Measurements from ENCODE around the gene HAGH.
"Not testable (repeated sequence)": the region's sequence is repeated elsewhere in the genome, so short reads cannot be mapped to it uniquely, and the experiment has no call there.

The HAGH gene

DNA sequence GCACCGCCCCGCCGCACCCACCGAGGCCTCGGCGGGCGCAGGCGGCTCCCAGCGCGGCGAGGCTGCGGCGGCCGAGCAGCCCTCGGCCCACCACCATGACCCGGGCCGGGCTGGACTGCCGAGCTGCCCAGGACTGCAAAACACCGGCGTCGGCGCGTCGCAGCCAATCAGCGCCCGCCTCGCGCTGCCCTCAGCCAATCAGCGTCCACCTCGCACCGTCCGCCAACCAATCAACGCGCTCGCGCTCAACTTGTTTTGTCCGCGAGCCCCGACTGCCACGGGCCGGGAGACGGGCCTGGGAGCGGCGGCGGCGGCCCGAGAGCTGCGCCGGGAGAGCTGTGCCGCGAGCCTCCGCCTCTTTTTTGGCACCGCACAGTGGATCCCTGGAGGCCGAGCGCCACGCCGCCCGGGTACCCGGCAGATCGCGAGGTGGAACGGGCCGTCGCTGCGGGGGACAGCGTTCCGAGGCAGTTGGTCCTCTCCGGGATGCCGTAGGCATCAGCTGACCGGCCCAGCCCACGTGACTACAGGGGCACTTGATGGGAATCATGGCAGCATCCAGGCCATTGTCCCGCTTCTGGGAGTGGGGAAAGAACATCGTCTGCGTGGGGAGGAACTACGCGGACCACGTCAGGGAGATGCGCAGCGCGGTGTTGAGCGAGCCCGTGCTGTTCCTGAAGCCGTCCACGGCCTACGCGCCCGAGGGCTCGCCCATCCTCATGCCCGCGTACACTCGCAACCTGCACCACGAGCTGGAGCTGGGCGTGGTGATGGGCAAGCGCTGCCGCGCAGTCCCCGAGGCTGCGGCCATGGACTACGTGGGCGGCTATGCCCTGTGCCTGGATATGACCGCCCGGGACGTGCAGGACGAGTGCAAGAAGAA, at the start of gene HAGH, which contains the start of gene FAHD1:
HAGH (minus strand) TSS at position 135 of the 883 bp plus-strand sequence; CDS start at position 97, 38 bp downstream.
FAHD1 (plus strand) TSS at position 516 of the 883 bp plus-strand sequence; CDS start at position 549, 33 bp downstream.
- DNase-seq, result peak; percentile 95

DNA sequence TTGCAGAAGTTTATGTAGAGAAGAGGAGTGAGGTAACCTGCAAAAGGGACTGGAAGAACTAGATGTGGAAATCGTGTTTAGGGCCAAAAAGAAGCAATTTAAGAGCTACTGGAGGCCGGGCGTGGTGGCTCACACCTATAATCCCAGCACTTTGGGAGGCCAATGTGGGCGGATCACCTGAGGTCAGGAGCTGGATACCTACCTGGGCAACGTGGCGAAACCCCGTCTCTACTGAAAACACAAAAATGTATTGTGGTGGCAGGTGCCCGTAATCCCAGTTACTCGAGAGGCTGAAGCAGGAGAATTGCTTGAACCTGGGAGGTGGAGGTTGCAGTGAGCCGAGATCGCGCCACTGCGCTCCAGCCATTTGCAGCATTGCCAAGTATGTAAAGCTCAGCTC, 49.4 kb upstream of the HAGH start:
- DNase-seq, result not testable (repeated sequence)

DNA sequence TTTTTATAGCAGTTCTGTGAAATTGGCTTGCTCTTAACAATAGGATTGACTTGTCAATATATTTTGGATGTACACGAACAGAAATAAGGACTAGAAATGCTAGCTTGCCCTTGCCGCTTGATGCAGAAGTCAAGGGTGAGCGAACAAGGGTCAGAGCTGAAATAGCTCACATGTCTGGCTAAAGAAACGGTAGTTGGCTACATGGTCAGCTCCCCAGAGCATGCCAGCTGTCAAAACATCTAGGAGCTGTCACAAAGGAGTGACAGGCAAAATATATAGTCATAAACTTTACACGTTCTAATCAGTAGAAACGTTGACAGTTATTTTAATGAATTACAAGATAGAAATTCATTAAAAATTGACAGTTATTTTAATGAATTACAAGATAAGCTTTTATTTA, 48.2 kb upstream of the HAGH start:
- no peak for DNase-seq

DNA sequence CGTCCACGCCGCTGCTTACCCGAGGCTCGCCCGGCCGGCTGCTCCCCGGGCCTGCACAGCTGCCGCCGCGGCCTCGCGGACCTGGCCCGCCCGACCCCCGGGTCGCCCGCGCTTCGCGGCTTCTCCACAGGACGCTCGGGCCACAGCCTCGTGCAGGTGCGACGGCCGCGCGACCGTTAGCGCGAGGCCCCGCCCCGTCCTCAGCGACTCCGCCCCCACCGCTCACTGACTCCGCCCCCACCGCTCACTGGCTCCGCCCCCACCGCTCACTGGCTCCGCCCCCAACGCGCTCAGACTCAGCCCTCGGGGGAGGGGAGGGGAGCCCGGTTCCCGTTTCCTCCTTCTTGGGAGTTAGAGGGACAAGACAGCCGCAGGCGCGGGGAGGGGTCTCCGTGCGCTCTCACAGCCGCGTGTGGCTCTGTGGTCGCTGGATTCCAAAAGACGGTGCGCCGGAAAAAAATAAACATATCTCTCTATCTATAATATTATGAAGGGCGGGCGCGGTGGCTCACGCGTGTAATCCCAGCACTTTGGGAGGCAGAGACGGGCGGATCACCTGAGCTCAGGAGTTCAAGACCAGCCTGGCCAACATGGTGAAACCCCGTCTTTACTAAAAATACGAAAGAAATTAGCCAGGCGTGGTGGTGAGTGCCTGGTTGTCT, 45.5 kb upstream of the HAGH start, which contains the start of gene MEIOB:
MEIOB (minus strand) TSS at position 191 of the 662 bp plus-strand sequence. CDS start 3,989 bp downstream, outside the sequence.
- peak; percentile 87 for DNase-seq

DNA sequence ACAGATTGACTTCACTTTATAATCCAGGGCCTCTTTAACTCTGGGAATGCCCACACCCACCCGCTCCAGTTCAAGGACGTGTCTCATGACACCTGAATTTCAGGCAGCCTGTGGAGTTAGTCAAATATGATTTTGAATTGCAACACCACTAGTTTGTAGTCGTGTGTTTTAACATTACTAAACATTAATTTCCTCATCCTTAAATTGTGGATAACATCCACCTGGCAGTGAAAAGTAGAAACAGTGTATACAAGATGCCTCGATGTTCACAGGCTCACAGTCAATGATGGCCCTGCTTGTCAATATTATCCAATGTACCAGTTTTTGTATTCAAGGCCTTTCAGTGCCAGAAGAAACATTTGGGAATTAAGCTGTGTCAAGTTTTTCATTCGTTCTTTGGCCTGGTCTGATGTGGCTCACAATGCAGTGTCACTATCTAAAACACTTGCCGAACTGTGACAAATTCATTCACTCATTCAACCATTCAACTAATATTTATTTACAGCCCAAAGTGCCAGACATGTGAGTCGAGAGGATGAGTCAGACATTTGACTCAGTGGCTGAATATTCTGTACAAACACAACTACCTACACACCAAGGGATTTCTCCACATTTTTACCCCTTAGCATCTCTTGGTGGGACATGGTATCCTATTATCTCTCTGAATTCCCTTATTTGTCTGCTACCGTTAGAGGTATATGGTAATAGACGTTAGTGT, 43.9 kb upstream of the HAGH start:
- DNase-seq, result no peak

DNA sequence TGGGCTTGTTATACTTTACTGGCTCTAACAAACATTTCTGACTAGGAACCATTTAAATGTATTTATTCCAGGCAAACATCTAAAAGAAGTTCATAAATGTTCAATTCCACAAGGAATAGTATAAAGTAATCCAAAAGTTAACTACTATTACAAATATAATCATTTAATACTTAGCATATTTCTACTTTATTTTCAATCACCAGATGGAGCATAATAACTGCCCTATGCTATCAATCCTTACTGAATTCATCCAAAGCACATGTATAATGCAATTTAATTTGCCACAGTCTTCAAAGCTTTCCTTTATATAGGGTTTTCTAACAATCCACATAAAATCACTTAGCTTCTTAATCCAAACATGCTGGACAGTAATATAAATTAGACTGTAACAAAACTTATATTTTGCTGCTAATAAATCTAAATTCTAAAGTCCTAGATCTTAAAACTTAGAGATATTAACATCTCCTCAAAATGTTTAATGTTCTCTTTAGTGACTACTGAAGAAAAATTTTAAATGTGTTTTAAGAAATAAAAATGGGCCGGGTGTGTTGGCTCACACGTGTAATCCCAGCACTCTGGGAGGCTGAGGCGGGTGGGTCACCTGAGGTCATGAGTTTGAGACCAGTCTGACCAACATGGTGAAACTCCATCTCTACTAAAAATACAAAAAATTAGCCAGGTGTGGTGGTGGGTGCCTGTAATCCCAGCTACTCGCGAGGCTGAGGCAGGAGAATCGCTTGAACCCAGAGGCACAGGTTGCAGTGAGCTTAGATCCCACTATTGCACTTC, 39.5 kb upstream of the HAGH start:
- no peak for DNase-seq

DNA sequence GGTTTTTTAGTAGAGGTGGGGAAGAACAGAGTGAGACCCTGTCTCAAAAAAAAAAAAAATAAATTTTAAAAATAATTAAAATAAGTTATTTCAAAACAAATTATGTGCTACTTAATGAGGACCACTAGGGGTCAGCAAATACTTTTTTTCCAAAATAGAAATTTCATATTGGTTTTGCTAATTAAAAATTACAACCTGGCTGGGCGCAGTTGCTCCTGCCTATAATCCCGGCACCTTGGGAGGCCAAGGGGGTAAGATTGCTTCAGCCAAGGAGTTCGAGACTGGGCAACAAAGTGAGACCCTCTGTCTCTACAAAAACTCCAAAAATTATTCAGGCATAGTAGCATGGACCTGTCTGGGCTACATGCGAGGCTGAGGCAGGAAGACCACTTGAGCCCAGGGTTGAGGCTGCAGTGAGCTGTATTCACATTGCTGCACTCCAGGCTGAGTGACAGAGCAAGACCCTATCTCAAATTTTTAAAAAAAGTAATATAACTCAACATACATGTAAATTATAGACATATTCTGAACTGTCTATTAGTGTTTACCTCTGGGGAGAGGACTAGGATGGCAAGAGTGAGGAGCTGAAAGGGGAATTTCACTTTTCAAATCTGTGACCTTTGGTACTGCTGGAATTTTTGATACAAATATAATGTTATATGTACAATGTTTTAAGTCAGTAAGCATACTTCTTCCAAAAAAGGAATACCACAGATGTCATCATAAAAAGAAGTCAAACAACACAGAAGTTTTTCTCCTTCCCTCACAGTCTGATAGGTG, 37.2 kb upstream of the HAGH start:
- peak; percentile 38 for DNase-seq

DNA sequence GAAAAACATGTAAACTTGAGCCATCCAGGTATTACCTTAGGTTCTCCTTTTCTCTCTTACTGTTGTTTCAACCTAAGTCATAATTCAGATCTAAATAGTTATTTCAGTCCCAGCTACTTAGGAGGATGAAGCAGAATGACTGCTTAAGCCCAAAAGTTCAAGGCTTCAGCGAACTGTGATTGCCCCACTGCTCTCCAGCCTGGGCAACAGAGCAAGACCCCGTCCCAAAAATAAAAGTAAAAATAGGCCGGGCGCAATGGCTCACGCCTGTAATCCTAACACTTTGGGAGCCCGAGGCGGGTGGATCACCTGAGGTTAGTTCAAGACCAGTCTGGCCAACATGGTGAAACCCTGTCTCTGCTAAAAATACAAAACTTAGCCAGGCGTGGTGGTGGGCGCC, 35.8 kb upstream of the HAGH start:
- no peak for DNase-seq

DNA sequence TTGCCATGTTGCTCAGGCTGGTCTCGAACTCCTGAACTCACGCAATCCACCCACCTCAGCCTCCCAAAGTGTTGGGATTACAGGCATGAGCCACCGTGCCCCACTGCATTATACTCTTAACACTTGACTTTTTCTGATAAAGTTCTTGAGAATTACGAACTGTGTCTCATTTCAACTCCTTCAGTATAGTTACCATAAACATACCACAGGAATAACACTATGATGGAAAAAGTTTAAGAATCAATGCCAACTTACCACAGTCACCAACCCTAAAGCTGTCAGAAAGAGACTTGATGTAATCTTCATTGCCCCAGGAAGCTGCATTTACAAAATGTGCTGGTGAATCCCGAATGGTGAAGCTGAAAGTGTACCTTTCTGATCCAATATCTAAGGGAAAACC, 35.1 kb upstream of the HAGH start:
- no peak for DNase-seq

DNA sequence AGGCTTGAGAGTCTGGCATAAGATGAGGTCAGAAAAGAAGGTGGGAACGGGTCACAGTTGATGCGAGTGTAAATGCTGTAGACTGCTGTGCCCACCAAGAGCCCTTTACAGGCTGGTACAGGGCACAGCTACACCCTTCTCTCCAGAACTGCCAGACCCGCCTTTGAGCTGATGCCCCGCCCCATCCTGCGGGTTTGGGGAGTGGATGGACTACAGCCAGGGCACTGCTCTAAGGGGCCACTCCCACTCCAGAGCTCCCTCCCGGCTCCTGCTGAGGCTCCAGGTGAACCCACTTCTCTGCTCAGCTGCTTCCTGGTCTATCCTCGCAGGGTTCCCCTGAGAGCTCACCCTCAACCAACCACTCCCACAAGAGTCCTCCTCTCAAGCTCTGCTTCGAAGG, 33.0 kb upstream of the HAGH start:
- no peak for DNase-seq

DNA sequence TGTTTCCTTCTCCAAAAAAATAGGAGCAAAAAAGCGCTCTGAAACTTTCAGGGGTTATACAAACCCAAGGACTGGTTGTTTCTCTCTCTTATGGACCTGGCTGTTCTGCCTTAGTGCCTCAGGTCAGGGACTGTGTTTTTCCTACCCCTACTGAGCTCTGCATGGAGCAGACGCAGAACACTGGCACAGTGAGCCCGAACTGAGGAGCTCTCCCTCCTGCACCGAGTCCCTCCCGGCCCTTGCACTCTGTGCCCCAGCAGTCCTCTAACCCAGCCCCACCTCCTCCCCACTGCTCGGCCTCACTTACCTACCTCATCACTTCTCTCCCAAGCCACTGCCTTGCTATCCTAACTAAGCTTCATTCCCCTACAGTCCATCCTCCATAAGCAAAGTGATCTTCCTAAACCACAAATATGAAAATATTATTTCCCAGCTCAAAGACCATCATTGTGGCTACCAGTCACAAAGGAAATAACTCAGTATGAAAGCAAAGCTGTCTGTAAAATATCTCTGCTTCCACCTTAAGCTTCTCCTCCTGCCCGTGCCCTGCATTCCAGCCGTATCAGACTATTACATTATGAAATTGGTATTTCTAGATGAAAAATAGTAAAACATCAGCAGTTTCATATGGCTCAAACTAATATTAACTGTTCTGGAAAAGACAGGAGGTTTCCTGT, 31.7 kb upstream of the HAGH start:
- DNase-seq, result no peak

DNA sequence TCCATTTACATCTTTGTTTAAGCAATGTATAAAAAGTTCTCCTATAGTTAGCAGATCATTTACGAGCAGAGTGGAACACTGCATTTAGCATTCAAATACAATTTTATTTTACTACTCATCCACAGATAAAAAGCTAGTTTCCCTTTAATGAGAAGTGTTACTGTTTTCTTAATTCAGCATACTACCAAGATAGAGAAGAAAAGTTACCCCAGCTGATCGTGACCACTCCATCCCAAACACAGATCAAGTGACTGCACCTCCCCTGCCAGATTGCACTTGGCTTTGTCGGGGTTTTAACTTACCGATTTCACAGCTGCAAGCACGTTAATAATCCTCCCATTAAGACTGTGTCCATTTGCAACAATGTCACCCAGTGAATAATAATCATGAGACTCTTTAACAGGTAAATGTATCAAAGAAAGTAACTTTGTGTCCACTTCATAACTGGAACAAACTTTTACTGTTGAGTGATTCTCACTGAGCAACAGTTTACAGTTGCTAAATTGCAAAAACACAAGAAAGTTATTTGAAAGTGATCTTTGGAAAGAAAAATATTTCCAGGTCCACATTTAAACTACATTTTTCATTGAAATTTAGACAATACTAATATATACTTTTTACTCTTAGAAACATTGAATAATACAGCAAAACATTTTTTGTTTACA, 30.9 kb upstream of the HAGH start:
- DNase-seq, result no peak

DNA sequence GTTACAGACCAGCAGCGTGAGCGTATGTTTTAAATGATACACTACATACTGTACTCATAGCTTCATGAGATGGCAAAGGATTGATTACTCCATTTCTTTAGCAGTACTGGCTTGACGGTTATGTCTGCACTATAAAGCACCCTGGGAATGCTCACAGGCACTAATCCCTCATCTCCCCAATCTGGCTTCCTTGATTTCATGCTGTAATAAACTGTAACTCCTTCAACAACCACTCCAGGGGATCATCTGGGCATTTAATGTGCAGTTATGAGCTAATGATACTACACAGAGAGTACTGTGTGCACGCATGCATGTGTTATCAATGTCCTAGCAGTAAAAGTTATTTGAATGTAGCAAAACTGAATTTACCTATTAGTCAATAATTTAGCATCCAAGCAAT, 25.2 kb upstream of the HAGH start:
- no peak for DNase-seq

DNA sequence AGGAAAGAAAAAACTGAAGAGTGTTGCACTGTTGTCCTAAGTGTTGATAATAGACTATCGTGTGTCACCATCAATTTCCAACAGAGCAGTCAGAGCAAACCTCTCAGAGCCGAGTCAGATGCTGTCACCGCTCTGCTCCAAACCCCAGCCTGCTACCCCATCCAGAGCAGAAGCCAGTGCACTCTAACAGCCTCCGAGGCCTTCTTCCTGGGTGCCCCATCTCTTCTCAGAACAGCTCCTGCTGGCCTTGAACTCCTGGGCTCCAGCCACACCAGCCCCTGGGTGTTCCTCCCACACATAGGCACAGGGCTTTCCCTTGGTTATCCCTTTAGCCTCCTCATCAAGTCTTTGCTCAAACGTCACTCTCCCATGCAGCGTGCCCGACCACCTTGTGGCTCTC, 24.4 kb upstream of the HAGH start:
- no peak for DNase-seq

DNA sequence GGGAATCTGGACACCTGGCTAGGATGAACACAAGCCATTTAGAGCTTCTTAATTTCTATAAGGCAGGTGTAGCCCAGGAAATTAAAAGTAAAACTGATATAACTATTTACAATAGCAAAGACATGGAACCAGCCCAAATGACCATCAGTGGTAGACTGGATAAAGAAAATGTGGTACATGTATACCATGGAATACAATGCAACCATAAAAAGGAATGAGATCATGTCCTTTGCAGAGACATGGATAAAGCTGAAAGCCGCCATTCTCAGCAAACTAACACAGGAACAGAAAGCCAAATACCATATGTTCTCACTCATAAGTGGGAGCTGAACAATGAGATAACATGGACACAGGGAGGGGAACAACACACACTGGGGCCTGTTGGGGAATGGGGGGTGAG, 19.8 kb upstream of the HAGH start:
- no peak for DNase-seq

DNA sequence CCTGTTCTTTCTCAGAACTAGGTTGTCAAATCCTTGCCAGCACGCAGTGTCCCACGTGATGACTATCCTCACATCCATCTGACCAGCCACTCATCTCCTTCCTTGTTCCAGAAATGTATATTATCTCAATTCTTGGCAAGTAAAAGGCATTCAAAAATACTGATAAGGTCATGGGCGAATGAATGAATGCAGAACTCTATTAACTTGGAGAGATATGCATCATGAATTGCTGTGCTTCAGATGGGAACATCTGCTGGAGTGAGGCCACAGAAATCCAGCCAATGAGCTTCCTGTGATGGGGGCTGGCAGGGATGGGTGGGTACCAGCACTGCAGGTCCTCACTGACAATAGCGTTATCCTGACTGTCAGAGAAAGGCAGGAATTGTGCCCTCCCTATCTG, 19.4 kb upstream of the HAGH start:
- DNase-seq, result no peak

DNA sequence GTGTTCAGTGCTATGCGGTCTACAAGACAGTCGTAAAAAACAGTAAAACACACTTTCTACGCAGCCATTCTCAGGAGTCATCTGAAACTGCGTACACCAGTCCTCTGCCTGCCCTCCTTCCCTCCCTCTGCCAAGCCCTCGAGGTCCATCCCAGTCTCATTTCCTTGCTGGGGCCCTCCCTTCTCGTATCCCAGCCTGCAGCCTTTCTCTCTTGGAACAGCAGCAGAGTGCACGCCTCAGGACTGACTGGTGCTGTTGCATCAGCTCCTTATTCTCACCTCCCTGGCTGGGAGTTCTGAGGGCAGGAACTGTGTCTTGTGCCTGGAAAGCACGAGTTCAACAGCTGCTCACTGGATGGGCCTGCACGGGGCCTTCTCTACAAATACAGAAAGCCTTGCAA, 12.9 kb upstream of the HAGH start:
- DNase-seq, result no peak

DNA sequence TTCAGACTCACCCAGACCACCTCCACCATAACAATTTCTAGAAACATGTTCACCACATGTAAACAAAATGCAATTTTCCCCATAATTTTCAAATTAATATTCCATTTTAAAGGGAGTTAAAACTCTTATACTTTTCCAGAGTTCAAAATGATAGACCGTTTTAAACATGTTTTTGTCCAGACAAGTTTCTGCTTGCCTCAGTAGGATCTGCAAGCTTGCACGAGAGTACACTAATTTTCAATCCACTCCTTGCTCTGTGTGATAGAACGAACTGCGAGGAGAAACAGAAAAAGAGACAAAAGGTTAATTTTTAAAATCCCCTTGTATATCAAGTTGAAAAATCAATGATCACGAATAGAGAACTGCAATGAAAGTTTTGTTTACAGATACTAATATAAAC, 7.5 kb upstream of the HAGH start:
- no peak for DNase-seq

DNA sequence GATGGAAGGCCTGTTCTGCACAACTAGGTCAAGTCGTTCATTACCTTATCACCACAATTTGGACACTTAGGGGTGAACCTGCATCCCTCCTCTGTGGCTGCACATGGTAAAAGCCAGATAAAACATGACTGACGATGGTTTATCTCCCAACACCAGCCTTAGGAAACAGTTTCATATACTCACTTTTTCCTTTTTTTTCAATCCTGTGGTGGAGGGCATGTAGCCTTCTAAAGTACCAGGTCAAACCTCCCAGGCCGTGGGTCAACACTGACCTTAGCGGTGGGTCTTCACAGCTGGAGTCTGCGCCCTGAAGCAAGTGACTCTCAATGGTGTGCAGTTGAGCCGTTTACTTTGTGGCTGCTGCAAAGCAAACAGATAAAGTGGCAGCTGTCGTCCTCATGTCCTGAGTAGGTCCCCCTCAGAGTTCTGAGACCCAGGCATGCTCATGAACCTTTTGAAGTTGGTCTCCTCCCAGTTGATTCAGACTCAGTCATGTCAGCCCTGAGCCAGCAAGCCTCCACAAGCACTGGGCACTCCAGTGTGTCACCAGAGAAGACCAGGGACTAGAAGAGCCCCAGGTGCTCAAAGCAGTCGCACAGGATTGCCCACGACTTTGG, 6.3 kb upstream of the HAGH start:
- DNase-seq, result no peak

All from NCI-H82 (cell line).